Pancreas (tissue), 10 donors: ENCODE results near the gene PDCL2. TPM values are rescaled to one million over a fixed set of nuclear protein-coding genes. Genes with fewer than 3 reads are reported as not detected.

Experiments
- ATAC-seq, 4 donors: fragments of 200-7000 bp; cut with Tn5 transposase; one replicate each; pipeline versions ENCODE4 v1.8.0 to v1.9.1; 2020; ENCODE audit warnings: mild to moderate bottlenecking in 4 of 4, moderate library complexity in 4 of 4
- DNase-seq, 6 donors: peaks; one replicate each; pipeline ENCODE4 v3.0.0-alpha.2; 2020
- FAIRE-seq: peaks from 2 replicates; lab custom pipeline; 2012; peaks lifted over from hg19 to GRCh38; lab: Jason Lieb, UNC
- H3K27ac ChIP-seq, 4 donors: fragments of 200-600 bp; sonication (generic); 1 replicate in 3 of 4; 2 replicates in 1 of 4; pipeline versions ENCODE4 v1.5.0 to v1.8.0; 2020
- H3K27me3 ChIP-seq, 4 donors: fragments of 200-600 bp; one replicate each; pipeline ENCODE4 v1.8.0; 2021
- H3K36me3 ChIP-seq, 3 donors: fragments of 200-600 bp; sonication (generic) in 1 of 3; one replicate each; pipeline versions ENCODE4 v1.5.0 to v1.8.0; 2020 to 2021
- H3K4me1 ChIP-seq, 3 donors: fragments of 200-600 bp; one replicate each; pipeline ENCODE4 v1.8.0; 2021
- H3K4me3 ChIP-seq, 4 donors: fragments of 200-600 bp; sonication (generic) in 2 of 4; one replicate each; pipeline versions ENCODE4 v1.5.0 to v1.8.0; 2020 to 2021
- H3K9me3 ChIP-seq, 4 donors: fragments of 200-600 bp; one replicate each; pipeline ENCODE4 v1.8.0; 2021
- WGBS, 2 donors: extraction: QIAGEN DNeasy Blood & Tissue Kit; methylation state at CpG; one replicate each; pipeline ENCODE4 v1.1.7; 2013; 5-methylcytosine and 5-hydroxymethylcytosine counted together
- intact Hi-C, 3 donors: fragments of 100-400 bp; cut with DNase I; formaldehyde crosslinking; loops; one replicate each; pipeline versions ENCODE4 v1.11.1 to v1.14.2; 2022
- polyA plus RNA-seq, 2 donors: library from polyadenylated mRNA; stranded (reverse); fragments of 200-250 nt; gene quantifications; one replicate each; pipeline ENCODE4 v1.2.3, GENCODE V29; 2013
- total RNA-seq, 6 donors: library from RNA; stranded (reverse); fragmentation: NEBNext Ultra II Directional in 4 of 6; extraction: Animal tissue kit (Norgen Biotek cat#: 25700) in 4 of 6; gene quantifications; one replicate each; pipeline versions ENCODE4 v1.2.1 to v1.2.4, GENCODE V29; 2021 to 2023
- TF ChIP-seq, protein P1 (sequence below), 4 donors: fragments of 200-600 bp; sonication (generic) in 3 of 4; IDR thresholded peaks; one replicate each; pipeline versions ENCODE4 v1.5.0 to v1.8.0; 2021; ENCODE audit warnings: antibody characterized with exemption in 4 of 4
- donor health status: healthy with polysubstance abuse.
- donor health status: DM: no; HTN: no; CAD: no; lungs with moderate emphysema.
- donor health status: DM: no; HTN: no; CAD: no.
- donor health status: control.
- donor health status: control.
- donor health status: Bipolar disorder and iron deficiency.
- donor health status: DM: yes; HTN: yes; CAD: no.
- donor health status: DM: no; HTN: no; CAD: no.
- donor health status: DM: no; HTN: no; CAD: no.
- donor health status: DM: yes; HTN: yes; CAD: no.

The PDCL2 gene
- total and polyA plus RNA-seq, 8 donors = not detected

DNA sequence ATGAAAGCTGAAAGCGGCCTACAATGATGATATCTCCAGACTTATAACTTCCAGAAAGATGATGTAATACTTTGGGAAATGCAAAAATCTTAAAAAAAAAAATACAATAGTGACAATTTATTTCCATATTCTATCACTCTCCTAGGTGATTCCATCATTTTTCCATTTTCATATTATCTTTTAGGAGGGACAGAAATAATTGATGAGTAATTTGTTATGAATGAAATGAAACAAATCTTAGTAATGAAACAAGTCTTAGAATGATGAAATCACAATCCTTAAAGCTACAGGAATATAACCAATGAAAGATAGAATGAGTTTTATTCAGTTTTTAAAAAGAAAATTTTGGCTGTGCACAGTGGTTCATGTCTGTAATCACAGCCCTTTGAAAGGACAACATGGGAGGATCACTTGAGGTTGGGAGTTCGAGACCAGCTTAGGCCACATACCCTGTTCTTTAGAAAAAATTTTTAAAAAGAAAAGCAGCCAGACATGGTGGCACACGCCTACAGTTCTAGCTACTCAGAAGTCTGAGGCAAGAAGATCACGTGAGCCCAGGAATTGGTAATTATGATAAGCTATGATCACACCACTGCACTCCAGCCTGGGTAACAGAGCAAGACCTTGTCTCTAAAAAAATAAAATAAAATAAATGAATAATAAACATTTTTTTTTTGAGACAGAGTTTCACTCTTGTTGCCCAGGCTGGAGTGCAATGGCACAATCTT is 67.0 kb downstream of the PDCL2 start:
- FAIRE-seq (no peak), ATAC-seq (no peak)
- intact Hi-C loops = no loop called here

DNA sequence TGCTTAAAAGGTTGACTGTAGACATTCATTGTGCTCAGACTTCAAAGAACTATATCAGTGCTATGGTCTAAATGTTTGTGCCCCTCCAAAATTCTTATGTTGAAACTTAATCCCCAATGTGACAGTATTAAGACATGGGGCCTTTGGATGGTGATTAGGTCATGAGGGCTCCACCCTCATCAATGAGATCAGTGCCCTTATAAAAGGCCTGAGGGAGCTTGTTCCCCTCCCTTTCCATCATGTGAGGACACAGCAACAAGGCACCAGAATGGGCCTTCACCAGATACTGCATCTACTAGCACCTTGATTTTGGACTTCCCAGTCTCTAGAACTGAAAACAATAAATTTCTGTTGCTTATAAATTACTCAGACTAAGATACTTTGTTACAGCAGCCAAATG is 73.6 kb downstream of the PDCL2 start:
- intact Hi-C loops = no loop called here

More for the DNA sequence above, 67.0 kb downstream of the PDCL2 start:
- H3K4me1 ChIP-seq = peaks cover 0 to 4% (median 0%) of the 10 kb centered on the region in 3 donors
- no peak for DNase-seq
- no peaks in the 10 kb centered on the region for H3K9me3 ChIP-seq
- 96 to 99% methylated on average over 4 of the region's 4 CpGs for WGBS, 2 donors
- no peaks in the 10 kb centered on the region for H3K36me3 ChIP-seq
- H3K4me3 ChIP-seq = no peak overlapping the region
- H3K27me3 ChIP-seq = no peaks in the 10 kb centered on the region
- TF ChIP-seq, protein P1, sequence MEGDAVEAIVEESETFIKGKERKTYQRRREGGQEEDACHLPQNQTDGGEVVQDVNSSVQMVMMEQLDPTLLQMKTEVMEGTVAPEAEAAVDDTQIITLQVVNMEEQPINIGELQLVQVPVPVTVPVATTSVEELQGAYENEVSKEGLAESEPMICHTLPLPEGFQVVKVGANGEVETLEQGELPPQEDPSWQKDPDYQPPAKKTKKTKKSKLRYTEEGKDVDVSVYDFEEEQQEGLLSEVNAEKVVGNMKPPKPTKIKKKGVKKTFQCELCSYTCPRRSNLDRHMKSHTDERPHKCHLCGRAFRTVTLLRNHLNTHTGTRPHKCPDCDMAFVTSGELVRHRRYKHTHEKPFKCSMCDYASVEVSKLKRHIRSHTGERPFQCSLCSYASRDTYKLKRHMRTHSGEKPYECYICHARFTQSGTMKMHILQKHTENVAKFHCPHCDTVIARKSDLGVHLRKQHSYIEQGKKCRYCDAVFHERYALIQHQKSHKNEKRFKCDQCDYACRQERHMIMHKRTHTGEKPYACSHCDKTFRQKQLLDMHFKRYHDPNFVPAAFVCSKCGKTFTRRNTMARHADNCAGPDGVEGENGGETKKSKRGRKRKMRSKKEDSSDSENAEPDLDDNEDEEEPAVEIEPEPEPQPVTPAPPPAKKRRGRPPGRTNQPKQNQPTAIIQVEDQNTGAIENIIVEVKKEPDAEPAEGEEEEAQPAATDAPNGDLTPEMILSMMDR (IDR thresholded peaks at IDR 0.05) = no peak
- H3K27ac ChIP-seq = no peak overlapping the region

DNA sequence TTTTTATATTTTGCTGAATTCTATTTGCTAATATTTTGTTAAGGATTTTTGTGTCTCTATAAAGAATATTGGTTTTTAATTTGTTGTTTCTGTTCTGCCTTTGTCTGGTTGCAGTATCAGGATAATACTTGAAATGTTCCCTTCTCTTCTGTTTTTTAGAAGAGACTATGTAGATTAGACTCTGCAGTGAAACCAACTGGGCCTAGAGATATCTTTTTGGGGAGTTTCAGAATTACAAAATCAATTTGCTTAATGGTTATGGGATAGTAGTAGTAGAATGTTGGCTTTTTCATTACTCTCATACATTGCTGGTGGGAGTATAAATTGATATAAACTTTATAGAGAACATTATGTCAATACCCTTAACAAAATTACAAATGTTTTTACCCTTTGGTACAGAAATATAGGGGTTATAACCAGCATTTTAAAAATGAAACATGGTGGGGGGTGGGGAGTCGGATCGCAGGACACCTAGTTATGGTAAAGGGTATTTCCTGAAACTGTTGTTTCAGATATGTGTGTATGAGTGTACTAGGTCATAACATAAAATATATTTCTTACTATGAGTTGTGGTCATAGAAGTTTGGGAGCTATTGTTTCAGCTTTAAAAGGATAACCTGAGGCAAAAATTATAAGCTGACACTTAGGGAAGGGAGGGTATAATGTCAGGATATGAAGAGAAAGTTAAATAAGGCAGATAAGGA is 74.4 kb downstream of the PDCL2 start:
- no peak for ATAC-seq
- TF ChIP-seq, protein P1 (IDR thresholded peaks at IDR 0.05) = no peak

More for the DNA sequence above, 73.6 kb downstream of the PDCL2 start:
- Histone ChIP-seq H3K27me3 (no peaks in the 10 kb centered on the region), H3K4me1 (no peaks in the 10 kb centered on the region), H3K36me3 (no peaks in the 10 kb centered on the region), H3K4me3 (no peak overlapping the region), H3K27ac (no peak overlapping the region), H3K9me3 (no peaks in the 10 kb centered on the region)
- no peak for ATAC-seq
- no peak for FAIRE-seq
- no peak for DNase-seq
- TF ChIP-seq, protein P1 (IDR thresholded peaks at IDR 0.05) = no peak

DNA sequence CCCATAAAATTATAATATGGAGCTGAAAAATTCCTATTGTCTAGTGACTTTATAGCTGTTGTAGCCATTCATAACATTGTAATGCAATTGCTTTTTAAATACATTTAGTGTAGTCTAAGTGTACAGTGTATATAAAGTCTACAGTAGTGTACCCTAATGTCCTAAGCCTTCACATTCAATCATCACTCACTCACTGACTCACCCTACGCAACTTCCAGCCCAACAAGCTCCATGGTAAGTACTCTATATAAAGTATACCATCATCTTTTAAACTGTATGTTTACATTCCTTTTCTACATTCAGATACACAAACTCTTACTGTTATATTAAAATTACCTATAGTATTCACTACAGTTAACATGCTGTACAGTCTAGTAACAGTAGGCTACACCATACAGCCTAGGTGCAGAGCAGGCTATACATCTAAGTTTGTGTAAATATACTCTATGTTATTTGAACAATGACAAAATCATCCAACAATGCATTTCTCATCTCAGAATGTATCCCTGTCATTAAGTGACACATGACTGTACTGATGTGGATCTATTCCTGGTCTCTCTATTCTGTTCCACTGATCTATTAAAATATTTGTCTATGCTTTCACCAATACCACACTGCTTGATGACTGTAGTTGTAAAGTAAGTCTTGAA is 79.0 kb downstream of the PDCL2 start:
- Histone ChIP-seq H3K27me3 (no peaks in the 10 kb centered on the region), H3K4me3 (no peak overlapping the region), H3K9me3 (no peaks in the 10 kb centered on the region), H3K27ac (no peak overlapping the region), H3K36me3 (no peaks in the 10 kb centered on the region), H3K4me1 (no peaks in the 10 kb centered on the region)
- TF ChIP-seq, protein P1 (IDR thresholded peaks at IDR 0.05) = no peak
- FAIRE-seq (no peak), DNase-seq (no peak), ATAC-seq (no peak)
- intact Hi-C loops = no loop called here
- WGBS, 2 donors = 98 to 100% methylated on average over 1 of the region's 1 CpG

More for the DNA sequence above, 74.4 kb downstream of the PDCL2 start:
- no peaks in the 10 kb centered on the region for H3K4me1 ChIP-seq
- H3K27me3 ChIP-seq = no peaks in the 10 kb centered on the region
- no peaks in the 10 kb centered on the region for H3K9me3 ChIP-seq
- DNase-seq = no peak
- 94 to 96% methylated on average over 2 of the region's 2 CpGs for WGBS, 2 donors
- intact Hi-C loops = no loop called here
- FAIRE-seq = no peak
- no peak overlapping the region for H3K4me3 ChIP-seq
- H3K36me3 ChIP-seq = no peaks in the 10 kb centered on the region
- no peak overlapping the region for H3K27ac ChIP-seq
